CD4-positive, alpha-beta T cell (primary cell): ENCODE data around the gene SSBP3. TPM values are rescaled to one million over a fixed set of nuclear protein-coding genes. Genes with fewer than 3 reads are reported as not detected.
A peak's percentile ranks its signal among the peaks of the same experiment; 100 is the strongest.

Experiments
- ATAC-seq: fragments of 200-7000 bp; cut with Tn5 transposase; one replicate; pipeline ENCODE4 v1.10.0; 2022; ENCODE audit warnings: mild to moderate bottlenecking; ENCODE audit not compliant: poor library complexity
- CTCF ChIA-PET: fragments of 350-600 bp; sonication (Branson Sonifier 250); formaldehyde crosslinking; loops from one replicate; lab custom pipeline; 2021; ENCODE audit warnings: antibody characterized with exemption, inconsistent platforms; lab: Charles Lee
- POLR2A ChIA-PET: fragments of 350-600 bp; sonication (Branson Sonifier 250); formaldehyde crosslinking; loops from one replicate; lab custom pipeline; 2021; ENCODE audit warnings: antibody characterized with exemption, inconsistent platforms; lab: Charles Lee
- DNase-seq, 14 experiments: peaks; one replicate each; pipeline ENCODE4 v3.0.0-alpha.2; 2013 to 2020; ENCODE audit warnings: mixed read lengths in 2 of 14
- H3K27ac ChIP-seq, 2 donors: one replicate each; pipeline versions ENCODE4 v1.5.1 to v1.7.0; 2013; ENCODE audit warnings: low read length in 2 of 2, low read depth in 1 of 2, mild to moderate bottlenecking in 1 of 2
- H3K27me3 ChIP-seq, 2 experiments: 1 replicate in 1 of 2; 2 replicates in 1 of 2; pipeline versions ENCODE4 v1.6.1 to v1.7.0; 2013; ENCODE audit warnings: low read length in 2 of 2, control low read depth in 1 of 2, mild to moderate bottlenecking in 1 of 2, moderate library complexity in 1 of 2; ENCODE audit not compliant: insufficient read depth in 2 of 2, control insufficient read depth in 1 of 2
- H3K36me3 ChIP-seq: one replicate; pipeline ENCODE4 v1.6.1; 2013; ENCODE audit warnings: low read length, control low read depth; ENCODE audit not compliant: insufficient read depth
- H3K4me1 ChIP-seq: one replicate; pipeline ENCODE4 v1.6.1; 2013; ENCODE audit warnings: low read length, control low read depth; ENCODE audit not compliant: insufficient read depth
- H3K4me3 ChIP-seq: one replicate; pipeline ENCODE4 v1.5.1; 2013; ENCODE audit warnings: mild to moderate bottlenecking, low read length, moderate library complexity
- H3K9me3 ChIP-seq, 2 experiments: 1 replicate in 1 of 2; 2 replicates in 1 of 2; pipeline versions ENCODE4 v1.6.1 to v1.7.0; 2013; ENCODE audit warnings: low read length in 2 of 2, mild to moderate bottlenecking in 2 of 2, control low read depth in 1 of 2, moderate library complexity in 1 of 2; ENCODE audit not compliant: control insufficient read depth in 1 of 2, insufficient read depth in 1 of 2
- H3K27ac Mint-ChIP-seq: one replicate; pipeline ENCODE4 v1.8.0; 2020; ENCODE audit warnings: mixed read lengths
- H3K27me3 Mint-ChIP-seq: one replicate; pipeline ENCODE4 v1.8.0; 2021; ENCODE audit warnings: mixed read lengths
- H3K36me3 Mint-ChIP-seq: one replicate; pipeline ENCODE4 v1.8.0; 2021; ENCODE audit warnings: low read depth, mixed read lengths
- H3K4me1 Mint-ChIP-seq: one replicate; pipeline ENCODE4 v1.8.0; 2021; ENCODE audit warnings: low read depth, mixed read lengths
- H3K4me3 Mint-ChIP-seq: one replicate; pipeline ENCODE4 v1.8.0; 2020; ENCODE audit warnings: mild to moderate bottlenecking, mixed read lengths
- H3K9me3 Mint-ChIP-seq: one replicate; pipeline ENCODE4 v1.8.0; 2020; ENCODE audit warnings: mixed read lengths
- intact Hi-C, 2 experiments: fragments of 100-400 bp; cut with DNase I in 1 of 2; cut with micrococcal nuclease in 1 of 2; formaldehyde crosslinking; loops; one replicate each; pipeline versions ENCODE4 v1.15.1 to v1.9.0; 2023 to 2025; cut with DNase I, micrococcal nuclease
- total RNA-seq, 174 experiments: library from RNA in 2 of 174; stranded (reverse) in 2 of 174; gene quantifications; one replicate each; pipeline ENCODE4 v1.2.3 and lab custom pipeline; 2021 to 2026
- TF ChIP-seq, protein P1 (sequence below): fragments of 200-600 bp; IDR thresholded peaks from one replicate; pipeline ENCODE4 v1.8.0; 2022; ENCODE audit warnings: antibody characterized with exemption, mild to moderate bottlenecking

SSBP3 gene
- total RNA-seq, 2 experiments from 2014 or later = 50.6 to 52.4 TPM

DNA sequence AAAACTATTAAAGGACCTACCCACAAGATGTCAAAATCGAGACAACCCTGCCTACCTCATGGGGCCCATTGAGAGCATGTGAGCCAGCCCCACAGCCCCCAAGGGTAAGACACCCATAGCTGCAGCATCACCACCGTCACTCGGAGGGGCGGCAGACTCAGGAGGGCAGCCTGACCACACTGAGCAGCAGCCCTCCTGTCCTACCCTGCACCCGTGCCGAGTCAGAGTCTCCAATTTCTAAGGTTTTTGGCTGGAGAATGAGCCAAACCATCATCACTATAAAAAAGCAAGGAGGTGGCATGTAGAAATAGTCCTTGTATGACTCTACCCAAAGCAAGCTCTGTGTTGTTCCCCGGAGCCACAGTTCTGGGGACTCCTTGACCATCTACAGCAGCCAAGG is 94.7 kb downstream of the SSBP3 start:
- Histone ChIP-seq H3K4me3 (no peak overlapping the region), H3K36me3 (peaks cover 3% of the 10 kb centered on the region), H3K4me1 (peaks cover 68% of the 10 kb centered on the region), H3K9me3 (no peaks in the 10 kb centered on the region), H3K27ac (no peak overlapping the region), H3K27me3 (no peaks in the 10 kb centered on the region)
- Mint-ChIP-seq H3K27me3 (no peaks in the 10 kb centered on the region), H3K36me3 (no peaks in the 10 kb centered on the region), H3K4me1 (peaks cover 76% of the 10 kb centered on the region), H3K27ac (peak overlapping the region; percentile 81), H3K9me3 (no peaks in the 10 kb centered on the region), H3K4me3 (no peak overlapping the region)
- no peak for ATAC-seq
- intact Hi-C loops = no loop called here
- POLR2A ChIA-PET = interaction anchor here (1.0 to 3.0 kb wide), 3 partner anchors 9 to 26 kb away, joined by 3 to 8 read pairs (median 4); no protein-coding TSS in a partner anchor
- TF ChIP-seq, protein P1, sequence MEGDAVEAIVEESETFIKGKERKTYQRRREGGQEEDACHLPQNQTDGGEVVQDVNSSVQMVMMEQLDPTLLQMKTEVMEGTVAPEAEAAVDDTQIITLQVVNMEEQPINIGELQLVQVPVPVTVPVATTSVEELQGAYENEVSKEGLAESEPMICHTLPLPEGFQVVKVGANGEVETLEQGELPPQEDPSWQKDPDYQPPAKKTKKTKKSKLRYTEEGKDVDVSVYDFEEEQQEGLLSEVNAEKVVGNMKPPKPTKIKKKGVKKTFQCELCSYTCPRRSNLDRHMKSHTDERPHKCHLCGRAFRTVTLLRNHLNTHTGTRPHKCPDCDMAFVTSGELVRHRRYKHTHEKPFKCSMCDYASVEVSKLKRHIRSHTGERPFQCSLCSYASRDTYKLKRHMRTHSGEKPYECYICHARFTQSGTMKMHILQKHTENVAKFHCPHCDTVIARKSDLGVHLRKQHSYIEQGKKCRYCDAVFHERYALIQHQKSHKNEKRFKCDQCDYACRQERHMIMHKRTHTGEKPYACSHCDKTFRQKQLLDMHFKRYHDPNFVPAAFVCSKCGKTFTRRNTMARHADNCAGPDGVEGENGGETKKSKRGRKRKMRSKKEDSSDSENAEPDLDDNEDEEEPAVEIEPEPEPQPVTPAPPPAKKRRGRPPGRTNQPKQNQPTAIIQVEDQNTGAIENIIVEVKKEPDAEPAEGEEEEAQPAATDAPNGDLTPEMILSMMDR = no peak
- CTCF ChIA-PET = interaction anchor here (1.2 to 1.6 kb wide), 2 partner anchors 96 to 178 kb away, joined by 3 read pairs; no protein-coding TSS in a partner anchor
- no peak for DNase-seq

DNA sequence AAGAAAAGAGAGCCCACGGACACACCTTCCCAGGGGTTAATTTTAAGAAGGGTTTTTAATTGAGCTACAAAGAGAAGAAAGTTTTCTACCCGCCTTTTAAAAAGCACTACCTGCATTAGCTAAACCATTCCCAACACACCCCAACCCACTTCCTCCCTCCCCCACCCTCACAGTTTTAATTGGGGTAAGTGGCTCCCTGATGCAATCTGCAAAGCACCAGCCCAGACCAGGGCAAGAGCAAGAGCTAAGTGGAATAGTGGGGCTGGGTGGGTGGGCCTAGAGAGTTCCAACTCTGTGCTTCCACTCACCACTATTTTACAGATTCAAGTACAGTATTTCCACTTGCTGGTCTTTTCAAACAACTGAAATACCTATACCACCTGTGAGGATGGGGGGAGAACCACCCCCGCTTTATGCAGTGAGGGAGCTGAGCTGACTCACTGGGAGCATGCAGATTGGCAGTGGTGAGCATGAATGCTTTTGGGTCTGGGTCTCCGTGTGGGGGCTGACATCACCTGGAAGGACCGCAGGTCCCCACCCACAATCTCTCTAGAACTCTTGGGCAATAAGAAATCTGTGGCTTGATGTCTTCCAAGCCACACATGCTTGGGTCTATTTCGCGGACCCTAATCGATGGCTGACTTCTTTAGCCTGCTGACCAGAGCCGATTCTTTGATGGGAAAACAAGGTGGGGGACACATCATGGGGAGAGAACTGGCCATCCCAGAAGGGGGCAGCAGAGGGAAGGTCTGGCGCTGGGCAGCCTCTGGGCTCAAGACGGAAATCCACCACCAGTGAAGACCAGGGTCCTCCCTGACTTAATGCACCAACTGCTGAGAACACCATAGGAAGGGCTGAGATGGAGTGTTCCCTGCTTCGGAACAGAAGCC is 95.5 kb downstream of the SSBP3 start:
- H3K27ac ChIP-seq = no peak overlapping the region
- ATAC-seq = peak; percentile 57
- ChIA-PET POLR2A (interaction anchor here (1.0 to 3.0 kb wide), 5 partner anchors 10 to 25 kb away, joined by 3 to 8 read pairs (median 4); no protein-coding TSS in a partner anchor), CTCF (interaction anchor here (1.2 kb wide), 1 partner anchor 179 kb away, joined by 3 read pairs; no protein-coding TSS in a partner anchor)
- H3K27me3 ChIP-seq = no peaks in the 10 kb centered on the region
- Mint-ChIP-seq H3K27me3 (no peaks in the 10 kb centered on the region), H3K27ac (peak overlapping the region; percentile 81), H3K9me3 (no peaks in the 10 kb centered on the region), H3K36me3 (no peaks in the 10 kb centered on the region), H3K4me3 (peak overlapping the region; percentile 75), H3K4me1 (peaks cover 84% of the 10 kb centered on the region)
- peak in 2 of 14 experiments; percentile 29 to 45 for DNase-seq
- H3K9me3 ChIP-seq = no peaks in the 10 kb centered on the region
- TF ChIP-seq, protein P1 = no peak
- no peak overlapping the region for H3K4me3 ChIP-seq
- peaks cover 64% of the 10 kb centered on the region for H3K4me1 ChIP-seq
- H3K36me3 ChIP-seq = peaks cover 3% of the 10 kb centered on the region
- intact Hi-C loops = no loop called here

DNA sequence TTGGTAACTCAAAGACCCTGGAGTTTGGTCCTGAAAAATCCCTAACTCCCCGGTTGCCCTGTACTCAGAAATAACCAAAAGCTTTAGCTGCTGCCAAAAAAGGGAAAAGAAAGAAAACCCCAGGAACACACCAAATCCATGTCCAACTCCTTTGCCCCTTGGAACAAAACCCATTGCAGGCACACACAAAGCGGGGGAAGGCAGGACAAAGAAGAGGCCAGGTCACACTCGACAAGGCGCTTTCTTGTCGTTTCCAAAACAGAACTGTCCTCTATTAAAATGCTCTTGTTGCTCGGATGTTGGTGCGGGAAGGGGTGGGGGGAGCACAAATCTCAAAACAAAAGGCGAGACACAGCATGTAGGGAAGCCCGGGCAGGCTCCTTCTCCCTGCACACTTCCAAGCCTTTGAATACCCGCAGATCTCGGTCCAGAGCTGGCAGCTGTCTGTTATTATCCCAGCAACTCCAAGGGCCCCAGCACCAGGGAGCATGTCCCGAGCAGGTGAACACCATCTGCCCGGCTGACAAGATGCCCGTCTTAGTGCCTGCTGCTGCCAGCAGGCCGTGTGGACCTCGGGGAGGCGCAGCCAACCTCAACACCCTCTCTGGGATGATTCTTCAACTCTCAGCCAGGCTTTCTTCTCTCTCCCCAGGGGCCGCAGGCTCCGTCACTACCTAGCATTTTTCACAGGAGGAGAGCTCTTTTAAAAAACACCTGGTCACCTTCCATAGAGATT is 96.4 kb downstream of the SSBP3 start:
- DNase-seq (no peak), ATAC-seq (no peak)
- Mint-ChIP-seq H3K4me1 (peaks cover 80% of the 10 kb centered on the region), H3K27ac (peak overlapping the region; percentile 81), H3K4me3 (peak overlapping the region; percentile 75), H3K36me3 (no peaks in the 10 kb centered on the region), H3K9me3 (no peaks in the 10 kb centered on the region), H3K27me3 (no peaks in the 10 kb centered on the region)
- Histone ChIP-seq H3K27me3 (no peaks in the 10 kb centered on the region), H3K4me1 (peaks cover 64% of the 10 kb centered on the region), H3K4me3 (no peak overlapping the region), H3K36me3 (peaks cover under 1% of the 10 kb centered on the region), H3K9me3 (no peaks in the 10 kb centered on the region), H3K27ac (no peak overlapping the region)
- ChIA-PET POLR2A (interaction anchor here (1.0 to 3.0 kb wide), 5 partner anchors 9 to 96 kb away, joined by 3 to 8 read pairs (median 3); partner anchors contain the start of gene SSBP3), CTCF (interaction anchor here (0.9 kb wide), 1 partner anchor 180 kb away, joined by 3 read pairs; no protein-coding TSS in a partner anchor)
- intact Hi-C loops = no loop called here
- TF ChIP-seq, protein P1 = no peak
